LNCAP (cell line): Measurements from ENCODE around the gene TRIM10.

Source experiments
- TF ChIP-seq, protein P1 (sequence below): fragments of 450-650 bp; IDR thresholded peaks from 2 replicates; pipeline ENCODE4 v1.5.1; 2017; ENCODE audit warnings: mild to moderate bottlenecking

The TRIM10 gene

DNA sequence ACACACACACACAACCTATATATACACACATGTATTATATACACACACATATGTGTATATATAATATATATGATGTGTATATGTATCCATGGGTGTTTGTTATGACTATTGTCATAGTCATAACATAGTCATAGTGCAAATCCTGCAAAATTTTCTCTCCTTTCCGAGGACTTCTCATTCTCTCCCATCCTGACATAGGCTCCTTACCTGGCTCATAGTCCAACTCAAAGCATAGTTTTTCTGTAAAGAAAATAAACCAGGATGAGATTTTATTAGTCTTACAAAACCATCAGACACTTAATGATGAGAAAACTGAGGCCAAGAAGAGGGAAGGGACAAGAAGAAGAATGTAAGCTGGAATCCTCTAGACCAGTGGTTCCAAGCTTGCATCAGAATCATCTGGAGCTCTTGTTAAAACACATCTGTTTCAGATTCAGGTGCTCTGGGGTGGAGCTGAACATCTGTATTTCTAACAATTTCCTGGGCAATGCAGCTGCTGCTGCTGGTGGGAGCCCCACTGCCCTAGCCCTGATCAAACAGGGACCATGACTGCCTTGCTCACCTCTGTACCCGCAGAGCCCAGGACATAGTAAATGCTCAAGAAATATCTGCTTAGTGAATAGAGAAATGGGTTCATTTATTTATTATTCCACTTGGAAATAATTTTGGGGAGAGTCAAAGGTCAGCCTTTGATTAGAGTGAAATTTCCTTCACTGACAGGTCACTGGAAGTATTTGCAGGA is 5.3 kb downstream of the TRIM10 start:
- TF ChIP-seq, protein P1, sequence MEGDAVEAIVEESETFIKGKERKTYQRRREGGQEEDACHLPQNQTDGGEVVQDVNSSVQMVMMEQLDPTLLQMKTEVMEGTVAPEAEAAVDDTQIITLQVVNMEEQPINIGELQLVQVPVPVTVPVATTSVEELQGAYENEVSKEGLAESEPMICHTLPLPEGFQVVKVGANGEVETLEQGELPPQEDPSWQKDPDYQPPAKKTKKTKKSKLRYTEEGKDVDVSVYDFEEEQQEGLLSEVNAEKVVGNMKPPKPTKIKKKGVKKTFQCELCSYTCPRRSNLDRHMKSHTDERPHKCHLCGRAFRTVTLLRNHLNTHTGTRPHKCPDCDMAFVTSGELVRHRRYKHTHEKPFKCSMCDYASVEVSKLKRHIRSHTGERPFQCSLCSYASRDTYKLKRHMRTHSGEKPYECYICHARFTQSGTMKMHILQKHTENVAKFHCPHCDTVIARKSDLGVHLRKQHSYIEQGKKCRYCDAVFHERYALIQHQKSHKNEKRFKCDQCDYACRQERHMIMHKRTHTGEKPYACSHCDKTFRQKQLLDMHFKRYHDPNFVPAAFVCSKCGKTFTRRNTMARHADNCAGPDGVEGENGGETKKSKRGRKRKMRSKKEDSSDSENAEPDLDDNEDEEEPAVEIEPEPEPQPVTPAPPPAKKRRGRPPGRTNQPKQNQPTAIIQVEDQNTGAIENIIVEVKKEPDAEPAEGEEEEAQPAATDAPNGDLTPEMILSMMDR = no peak

DNA sequence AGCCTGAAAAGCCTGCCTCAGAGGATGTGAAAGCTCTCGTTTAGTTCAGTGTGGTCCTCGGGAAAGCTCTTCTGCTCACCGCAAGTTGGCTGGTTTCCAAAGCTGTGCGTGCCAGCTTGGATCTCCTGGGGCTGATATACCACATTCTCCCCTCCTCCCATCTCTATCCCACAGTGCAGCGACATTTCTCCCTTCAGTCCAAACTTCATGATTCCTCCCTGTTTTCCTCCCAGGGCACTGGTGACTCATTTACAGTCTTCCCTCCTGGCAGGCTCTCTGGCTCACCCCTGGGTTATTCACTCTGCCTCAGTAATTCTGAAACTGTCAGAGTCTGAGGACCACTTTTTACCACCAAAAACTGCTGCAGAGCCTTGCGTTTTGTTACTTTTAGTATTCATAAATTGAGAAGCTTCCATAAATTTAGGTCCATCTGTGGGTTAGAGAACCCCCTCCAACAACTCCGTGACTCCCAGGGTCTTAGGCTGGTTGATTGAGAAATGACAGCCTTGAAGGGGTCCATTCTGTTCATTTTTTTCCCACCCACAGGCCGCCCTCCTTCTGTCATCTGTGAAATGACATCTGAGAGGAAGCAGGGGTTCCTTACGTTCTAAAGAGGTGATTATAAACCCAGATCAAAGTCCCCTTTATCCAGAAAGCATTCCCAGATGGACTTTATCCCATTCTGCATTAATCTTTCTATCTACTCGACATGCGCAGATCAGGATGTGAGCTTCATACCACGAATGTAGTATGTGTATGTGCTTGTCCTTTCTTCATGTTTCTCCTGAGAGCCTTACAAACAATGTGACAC is 6.1 kb downstream of the TRIM10 start:
- TF ChIP-seq, protein P1 = no peak

DNA sequence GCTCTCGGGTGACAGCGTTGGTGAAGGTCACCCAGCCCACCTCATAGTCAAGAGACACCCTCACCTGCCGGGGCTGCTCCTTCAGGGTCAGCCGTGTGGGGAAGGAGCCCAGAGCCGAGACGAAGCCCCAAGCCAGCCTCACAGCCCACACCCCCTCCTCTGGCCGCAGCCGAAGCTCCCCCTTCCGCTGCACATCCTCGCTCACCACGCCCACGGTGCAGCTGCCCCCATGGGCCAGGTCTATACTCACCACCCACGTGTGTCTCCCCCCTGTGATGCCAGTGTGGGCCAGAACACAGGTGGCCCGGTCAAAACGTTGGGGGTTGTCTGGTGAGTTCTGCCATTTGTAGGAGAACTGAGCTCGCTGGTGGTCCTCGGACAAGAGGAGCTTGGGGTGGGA is 7.0 kb downstream of the TRIM10 start:
- TF ChIP-seq, protein P1 = no peak

DNA sequence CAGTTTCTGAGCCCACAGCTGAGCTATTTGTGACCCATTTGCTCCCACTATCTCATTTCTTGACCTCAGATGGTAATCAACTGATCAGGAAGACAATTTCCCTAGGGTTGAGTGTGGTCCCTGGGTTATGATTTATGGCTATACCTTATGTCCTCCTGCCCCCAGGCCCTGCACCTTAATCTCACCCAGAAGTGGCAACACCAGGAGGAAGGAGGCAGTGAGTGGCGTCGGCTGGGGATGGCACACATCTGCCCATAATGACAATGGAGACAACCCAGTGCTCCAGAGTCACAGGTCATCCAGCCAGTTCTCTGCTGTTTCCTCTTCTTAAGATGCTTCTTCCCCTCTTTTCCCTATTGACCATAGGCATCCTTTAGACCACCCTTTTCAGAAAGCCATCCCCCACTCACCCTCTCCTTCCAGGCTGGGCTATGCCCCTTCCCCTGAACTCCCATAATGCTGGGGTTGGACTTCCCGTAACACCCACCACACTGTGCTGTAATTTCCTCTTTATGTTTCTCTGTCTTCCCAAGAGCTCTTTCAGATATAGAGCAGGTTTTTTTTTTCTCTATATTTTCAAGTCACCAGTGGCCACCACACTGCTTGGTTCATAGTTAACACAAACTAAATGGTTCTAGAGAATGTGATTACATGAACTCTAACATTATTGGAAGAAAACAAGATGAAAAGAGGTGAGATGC is 8.0 kb downstream of the TRIM10 start:
- TF ChIP-seq, protein P1 = no peak

DNA sequence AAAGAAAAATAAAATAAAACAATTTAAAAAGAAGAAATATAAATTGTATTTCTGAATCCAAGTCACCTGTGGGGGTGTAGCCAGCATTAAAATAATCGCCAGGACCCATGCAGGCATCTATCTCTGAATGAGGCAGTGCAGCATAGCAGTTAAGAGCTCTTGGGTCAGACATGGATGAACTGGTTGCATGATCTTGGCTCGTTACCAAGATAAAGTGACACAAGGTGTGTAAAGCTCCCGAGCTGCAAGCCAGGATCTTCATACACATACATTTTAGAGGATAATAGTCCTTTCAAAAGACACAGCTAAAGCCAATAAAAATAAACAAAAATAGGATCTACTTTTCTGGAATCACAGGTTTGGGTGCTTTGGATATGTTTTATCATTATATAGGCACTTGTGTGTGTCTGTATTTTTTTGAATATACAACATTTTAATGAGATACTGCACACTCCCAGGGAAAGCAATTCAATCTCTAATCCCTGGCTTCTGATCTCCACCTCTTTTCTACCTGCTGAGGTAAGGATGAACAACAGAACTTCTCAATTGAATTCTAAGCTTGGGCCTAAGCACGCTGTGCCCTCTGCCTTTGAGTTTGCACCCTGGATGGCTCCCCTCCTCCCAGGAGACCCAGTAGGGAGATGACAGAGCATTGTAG is 8.9 kb downstream of the TRIM10 start:
- TF ChIP-seq, protein P1 = no peak

DNA sequence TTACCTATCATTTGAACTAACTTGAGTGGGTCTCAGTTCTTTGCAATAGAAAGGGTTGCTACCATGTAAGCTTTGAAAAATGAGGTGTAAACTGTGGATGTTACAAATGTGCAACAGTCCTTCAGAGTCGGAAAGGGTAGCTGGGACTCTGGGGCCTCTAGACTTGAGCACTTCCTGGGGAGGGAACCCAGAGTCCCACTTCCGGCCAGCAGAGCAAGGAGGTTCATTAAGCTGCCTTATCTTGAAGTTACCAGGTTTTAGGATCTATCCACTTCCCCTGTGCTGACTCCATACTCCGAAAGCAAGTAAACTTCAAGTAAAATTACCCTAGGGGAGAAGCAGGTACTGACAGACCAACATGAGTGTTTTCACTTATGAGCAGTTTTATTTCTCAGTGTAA is 9.4 kb downstream of the TRIM10 start:
- TF ChIP-seq, protein P1 = no peak
